ENCODE measurements around the gene TSPAN12.

TSPAN12 gene

DNA sequence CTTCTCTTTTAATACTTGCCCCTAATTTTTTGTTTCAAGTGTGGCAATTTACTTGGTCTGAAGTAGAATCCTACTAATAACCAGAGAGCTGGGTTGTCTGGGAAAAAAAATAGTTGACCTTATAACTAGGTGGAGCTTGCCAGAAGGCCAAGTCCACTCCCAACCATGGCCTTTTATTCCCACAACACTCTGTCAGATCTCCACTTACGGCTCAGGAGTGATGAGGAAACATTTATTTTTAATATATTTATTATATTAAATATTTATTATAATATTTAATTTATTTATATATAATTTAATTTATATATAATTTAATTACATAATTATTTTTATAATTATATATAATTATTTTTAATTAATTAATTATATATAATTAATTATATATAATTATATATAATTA is 58.8 kb downstream of the TSPAN12 start:
- Histone ChIP-seq H3K4me2 (no peak overlapping the region), H3K4me1 (ENCODE audit: low read depth, poor library complexity, severe bottlenecking) (no peaks in the 10 kb centered on the region), H3K9ac (no peak overlapping the region), H3K27me3 (ENCODE audit: insufficient read depth, low read depth) (no peaks in the 10 kb centered on the region), H2AFZ (ENCODE audit: low read depth) (no peak overlapping the region), H3K4me3 (IDR thresholded peaks at IDR 0.05; ENCODE audit: insufficient read depth, low read depth, low read length) (no peak overlapping the region), H3K27ac (no peak overlapping the region), H4K20me1 (ENCODE audit: insufficient read depth) (no peaks in the 10 kb centered on the region), H3K36me3 (ENCODE audit: insufficient read depth) (no peaks in the 10 kb centered on the region), H3K79me2 (ENCODE audit: insufficient read depth, low read depth) (no peaks in the 10 kb centered on the region)
- TF ChIP-seq, protein P1, sequence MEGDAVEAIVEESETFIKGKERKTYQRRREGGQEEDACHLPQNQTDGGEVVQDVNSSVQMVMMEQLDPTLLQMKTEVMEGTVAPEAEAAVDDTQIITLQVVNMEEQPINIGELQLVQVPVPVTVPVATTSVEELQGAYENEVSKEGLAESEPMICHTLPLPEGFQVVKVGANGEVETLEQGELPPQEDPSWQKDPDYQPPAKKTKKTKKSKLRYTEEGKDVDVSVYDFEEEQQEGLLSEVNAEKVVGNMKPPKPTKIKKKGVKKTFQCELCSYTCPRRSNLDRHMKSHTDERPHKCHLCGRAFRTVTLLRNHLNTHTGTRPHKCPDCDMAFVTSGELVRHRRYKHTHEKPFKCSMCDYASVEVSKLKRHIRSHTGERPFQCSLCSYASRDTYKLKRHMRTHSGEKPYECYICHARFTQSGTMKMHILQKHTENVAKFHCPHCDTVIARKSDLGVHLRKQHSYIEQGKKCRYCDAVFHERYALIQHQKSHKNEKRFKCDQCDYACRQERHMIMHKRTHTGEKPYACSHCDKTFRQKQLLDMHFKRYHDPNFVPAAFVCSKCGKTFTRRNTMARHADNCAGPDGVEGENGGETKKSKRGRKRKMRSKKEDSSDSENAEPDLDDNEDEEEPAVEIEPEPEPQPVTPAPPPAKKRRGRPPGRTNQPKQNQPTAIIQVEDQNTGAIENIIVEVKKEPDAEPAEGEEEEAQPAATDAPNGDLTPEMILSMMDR (conservative IDR thresholded peaks at IDR 0.05; ENCODE audit: low read depth, low read length): no peak

DNA sequence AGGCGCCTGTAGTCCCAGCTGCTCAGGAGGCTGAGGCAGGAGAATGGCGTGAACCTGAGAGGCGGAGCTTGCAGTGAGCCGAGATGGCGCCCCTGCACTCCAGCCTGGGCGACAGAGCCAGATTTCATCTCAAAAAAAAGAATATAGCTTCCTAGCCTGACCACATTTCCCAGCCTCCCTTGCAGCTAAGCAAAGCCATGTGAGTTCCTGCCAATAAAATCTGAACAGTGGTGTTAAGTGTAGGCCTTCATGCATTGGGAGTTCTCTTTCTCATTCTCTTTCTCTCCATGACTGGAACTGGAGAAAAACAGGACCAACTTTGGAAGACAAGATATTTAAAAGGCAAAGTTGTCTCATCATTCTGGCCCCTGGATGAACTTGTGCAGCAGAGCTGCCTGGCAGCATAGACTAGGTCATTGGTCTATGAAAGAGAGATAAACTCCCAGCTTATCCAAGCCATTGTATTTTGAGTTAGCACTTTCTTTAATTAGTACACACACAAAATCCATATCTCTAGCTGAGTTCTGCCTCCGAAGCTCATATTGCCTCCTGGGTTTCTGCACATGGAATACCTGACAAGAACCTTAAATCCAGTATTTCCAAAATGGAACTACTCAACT is 60.8 kb downstream of the TSPAN12 start:
- Histone ChIP-seq H3K4me1 (ENCODE audit: low read depth, poor library complexity, severe bottlenecking) (no peaks in the 10 kb centered on the region), H3K4me3 (IDR thresholded peaks at IDR 0.05; ENCODE audit: insufficient read depth, low read depth, low read length) (no peak overlapping the region), H3K79me2 (ENCODE audit: insufficient read depth, low read depth) (no peaks in the 10 kb centered on the region), H3K27me3 (ENCODE audit: insufficient read depth, low read depth) (no peaks in the 10 kb centered on the region), H3K36me3 (ENCODE audit: insufficient read depth) (no peaks in the 10 kb centered on the region), H3K27ac (no peak overlapping the region), H3K9ac (no peak overlapping the region), H2AFZ (ENCODE audit: low read depth) (no peak overlapping the region), H4K20me1 (ENCODE audit: insufficient read depth) (no peaks in the 10 kb centered on the region), H3K4me2 (no peak overlapping the region)
- TF ChIP-seq, protein P1 (conservative IDR thresholded peaks at IDR 0.05; ENCODE audit: low read depth, low read length): no peak

GRCh38 chr7:120794106-120794729 is 63.7 kb downstream of the TSPAN12 start:
- H4K20me1 ChIP-seq (ENCODE audit: insufficient read depth): no peaks in the 10 kb centered on the region
- H3K4me1 ChIP-seq (ENCODE audit: low read depth, poor library complexity, severe bottlenecking): no peaks in the 10 kb centered on the region
- H3K36me3 ChIP-seq (ENCODE audit: insufficient read depth): no peaks in the 10 kb centered on the region
- H3K27me3 ChIP-seq (ENCODE audit: insufficient read depth, low read depth): no peaks in the 10 kb centered on the region
- no peaks in the 10 kb centered on the region for H3K79me2 ChIP-seq (ENCODE audit: insufficient read depth, low read depth)
- H3K9ac ChIP-seq: no peak overlapping the region
- H3K4me2 ChIP-seq: no peak overlapping the region
- TF ChIP-seq, protein P1 (conservative IDR thresholded peaks at IDR 0.05; ENCODE audit: low read depth, low read length): no peak
- H3K27ac ChIP-seq: no peak overlapping the region
- H2AFZ ChIP-seq (ENCODE audit: low read depth): no peak overlapping the region
- no peak overlapping the region for H3K4me3 ChIP-seq (IDR thresholded peaks at IDR 0.05; ENCODE audit: insufficient read depth, low read depth, low read length)

DNA sequence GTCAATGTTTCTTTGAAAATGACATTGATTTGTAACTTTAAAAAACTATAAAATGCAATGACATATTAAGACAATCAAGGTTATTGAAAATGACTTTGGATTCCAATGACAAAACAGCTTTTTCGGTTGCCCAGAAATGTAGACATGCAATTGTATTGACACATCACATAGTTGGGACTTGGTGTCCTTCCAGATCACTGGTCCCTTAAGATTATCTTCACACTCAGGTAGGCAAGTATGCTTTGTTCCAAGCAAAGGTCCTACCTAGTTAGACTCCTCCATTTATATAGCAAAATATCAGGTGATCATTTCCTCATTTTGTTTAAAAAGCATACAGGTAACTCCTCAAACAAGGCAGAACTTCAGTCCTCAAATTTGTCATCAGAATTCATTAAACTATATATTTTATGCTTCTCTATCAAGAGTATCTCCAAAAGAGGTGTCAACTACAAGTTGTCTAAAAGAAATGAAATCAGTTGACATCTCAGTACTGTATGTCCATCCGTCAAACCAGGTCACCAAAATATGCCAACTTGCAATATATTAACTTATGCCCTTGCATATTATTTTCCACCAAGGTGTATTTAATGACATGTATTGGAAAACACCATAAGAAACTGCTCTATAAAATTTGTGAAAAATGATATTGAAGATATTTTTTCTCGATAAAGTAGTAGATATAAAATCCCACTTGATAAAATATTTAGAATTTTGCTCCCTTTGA is 64.6 kb downstream of the TSPAN12 start:
- Histone ChIP-seq H3K79me2 (ENCODE audit: insufficient read depth, low read depth) (no peaks in the 10 kb centered on the region), H3K36me3 (ENCODE audit: insufficient read depth) (no peaks in the 10 kb centered on the region), H3K4me1 (ENCODE audit: low read depth, poor library complexity, severe bottlenecking) (no peaks in the 10 kb centered on the region), H4K20me1 (ENCODE audit: insufficient read depth) (no peaks in the 10 kb centered on the region), H3K9ac (no peak overlapping the region), H3K4me2 (no peak overlapping the region), H2AFZ (ENCODE audit: low read depth) (no peak overlapping the region), H3K27ac (no peak overlapping the region), H3K27me3 (ENCODE audit: insufficient read depth, low read depth) (no peaks in the 10 kb centered on the region), H3K4me3 (IDR thresholded peaks at IDR 0.05; ENCODE audit: insufficient read depth, low read depth, low read length) (no peak overlapping the region)
- TF ChIP-seq, protein P1 (conservative IDR thresholded peaks at IDR 0.05; ENCODE audit: low read depth, low read length): no peak

All from KMS-11 (cell line).